ENCODE results near the gene KRTAP3-3. TPM values are rescaled to one million over a fixed set of nuclear protein-coding genes. Genes with fewer than 3 reads are reported as not detected.

KRTAP3-3 gene
- total RNA-seq, 1 experiment from 2014 or later, result not detected

- no peak for TF ChIP-seq MLX (CRISPR knock-in tag; IDR thresholded peaks at IDR 0.05)
- TF ChIP-seq ESRRA (CRISPR knock-in tag; IDR thresholded peaks at IDR 0.05; ENCODE audit: borderline replicate concordance), result no peak
- no peak for TF ChIP-seq ZNF281 (CRISPR knock-in tag; IDR thresholded peaks at IDR 0.05)
These were observed 42.8 kb downstream of the KRTAP3-3 start (continued) for GRCh38 chr17:40951011-40951622.

- ATAC-seq (no peak), DNase-seq (ENCODE audit: low spot score) (no peak)
- Mint-ChIP-seq H3K27ac (no peak overlapping the region), H3K27me3 (ENCODE audit: low read depth) (no peaks in the 10 kb centered on the region), H3K4me1 (0 out of 2 replicates have a peak, but pooled peaks cover 2% of the 10 kb centered on the region), H3K4me3 (no peak overlapping the region), H3K36me3 (no peaks in the 10 kb centered on the region), H3K9me3 (no peaks in the 10 kb centered on the region)
- ChIA-PET CTCF (interaction anchor here (1.1 kb wide), 1 partner anchor 13 kb away, joined by 4 read pairs; no protein-coding TSS in a partner anchor), POLR2A (no interaction called here)
- TF ChIP-seq TP53 (CRISPR knock-in tag; IDR thresholded peaks at IDR 0.05) (no peak), AR (CRISPR knock-in tag; IDR thresholded peaks at IDR 0.05) (no peak)
These were observed 43.8 kb downstream of the KRTAP3-3 start for GRCh38 chr17:40950176-40950575.

GRCh38 chr17:40949418-40949817, 44.5 kb downstream of the KRTAP3-3 start:
- no peaks in the 10 kb centered on the region for H3K36me3 Mint-ChIP-seq
- H3K4me1 Mint-ChIP-seq, result 0 out of 2 replicates have a peak, but pooled peaks cover 2% of the 10 kb centered on the region
- ATAC-seq (no peak), DNase-seq (ENCODE audit: low spot score) (no peak)
- H3K27me3 Mint-ChIP-seq (ENCODE audit: low read depth), result no peaks in the 10 kb centered on the region
- H3K27ac Mint-ChIP-seq, result peak overlapping the region; percentile 23; the same call in 1 of the 2 replicates
- no peaks in the 10 kb centered on the region for H3K9me3 Mint-ChIP-seq
- ChIA-PET POLR2A (no interaction called here), CTCF (interaction anchor here (1.1 kb wide), 1 partner anchor 14 kb away, joined by 4 read pairs; no protein-coding TSS in a partner anchor)
- H3K4me3 Mint-ChIP-seq, result no peak overlapping the region
- TF ChIP-seq ZNF396 (CRISPR knock-in tag; IDR thresholded peaks at IDR 0.05; ENCODE audit: borderline replicate concordance), result no peak
- no peak for TF ChIP-seq NFATC4 (CRISPR knock-in tag; IDR thresholded peaks at IDR 0.05)
- no peak for TF ChIP-seq MLX (CRISPR knock-in tag; IDR thresholded peaks at IDR 0.05)
- no peak for TF ChIP-seq EMX1 (CRISPR knock-in tag; IDR thresholded peaks at IDR 0.05)
- no peak for TF ChIP-seq MYBL2 (CRISPR knock-in tag; IDR thresholded peaks at IDR 0.05)
- TF ChIP-seq ATF3 (CRISPR knock-in tag; conservative IDR thresholded peaks at IDR 0.05), result no peak
- no peak for TF ChIP-seq USF1 (CRISPR knock-in tag; IDR thresholded peaks at IDR 0.05)
- TF ChIP-seq ERG (CRISPR knock-in tag; IDR thresholded peaks at IDR 0.05), result no peak
- TF ChIP-seq ZNF416 (CRISPR knock-in tag; IDR thresholded peaks at IDR 0.05), result no peak
- no peak for TF ChIP-seq RELA (CRISPR knock-in tag; IDR thresholded peaks at IDR 0.05; ENCODE audit: borderline replicate concordance)
- no peak for TF ChIP-seq AR (CRISPR knock-in tag; IDR thresholded peaks at IDR 0.05)
- TF ChIP-seq JUN (CRISPR knock-in tag; IDR thresholded peaks at IDR 0.05), result no peak
- no peak for TF ChIP-seq CREB1 (CRISPR knock-in tag; IDR thresholded peaks at IDR 0.05)
- no peak for TF ChIP-seq MXD4 (CRISPR knock-in tag; IDR thresholded peaks at IDR 0.05; ENCODE audit: borderline replicate concordance)
- TF ChIP-seq CBFB (CRISPR knock-in tag; IDR thresholded peaks at IDR 0.05; ENCODE audit: low read depth), result no peak
- no peak for TF ChIP-seq KAT7 (CRISPR knock-in tag; IDR thresholded peaks at IDR 0.05; ENCODE audit: borderline replicate concordance)
- TF ChIP-seq NFE2L1 (CRISPR knock-in tag; IDR thresholded peaks at IDR 0.05), result no peak

Measured in WTC11 (cell line).